IPS-11a (cell line): ENCODE measurements around the gene WFS1.
A peak's percentile ranks its signal among the peaks of the same experiment; 100 is the strongest.

Experiments used
- H3K4me3 ChIP-seq: one replicate; pipeline ENCODE4 v1.5.1; 2013; ENCODE audit warnings: low read depth, low read length, control low read depth

The WFS1 gene

GRCh38 chr4:6298852-6299251 is 29.2 kb downstream of the WFS1 start:
- H3K4me3 ChIP-seq: no peak overlapping the region

- no peak overlapping the region for H3K4me3 ChIP-seq
Observed at GRCh38 chr4:6299875-6300274, 30.2 kb downstream of the WFS1 start.

GRCh38 chr4:6300359-6300758 is 30.7 kb downstream of the WFS1 start:
- no peak overlapping the region for H3K4me3 ChIP-seq

GRCh38 chr4:6301051-6301731 is 31.5 kb downstream of the WFS1 start:
- no peak overlapping the region for H3K4me3 ChIP-seq

- H3K4me3 ChIP-seq: no peak overlapping the region
Observed at GRCh38 chr4:6301732-6302442, 32.2 kb downstream of the WFS1 start.

- H3K4me3 ChIP-seq: no peak overlapping the region
Observed at GRCh38 chr4:6302869-6303268, 33.2 kb downstream of the WFS1 start.

GRCh38 chr4:6303943-6304342 is 34.3 kb downstream of the WFS1 start:
- no peak overlapping the region for H3K4me3 ChIP-seq

- no peak overlapping the region for H3K4me3 ChIP-seq
Observed at GRCh38 chr4:6306299-6306698, 36.6 kb downstream of the WFS1 start.

- no peak overlapping the region for H3K4me3 ChIP-seq
Observed at GRCh38 chr4:6307230-6307629, 37.6 kb downstream of the WFS1 start.

- no peak overlapping the region for H3K4me3 ChIP-seq
Observed at GRCh38 chr4:6307891-6308290, 38.2 kb downstream of the WFS1 start.

GRCh38 chr4:6308899-6309643 is 39.4 kb downstream of the WFS1 start:
- peak overlapping the region; percentile 14 for H3K4me3 ChIP-seq

- H3K4me3 ChIP-seq: no peak overlapping the region
Observed at GRCh38 chr4:6309777-6310176, 40.1 kb downstream of the WFS1 start.

- no peak overlapping the region for H3K4me3 ChIP-seq
Observed at GRCh38 chr4:6313216-6313615, 43.6 kb downstream of the WFS1 start.

- H3K4me3 ChIP-seq: no peak overlapping the region
Observed at GRCh38 chr4:6316461-6317003, 46.9 kb downstream of the WFS1 start.

- no peak overlapping the region for H3K4me3 ChIP-seq
Observed at GRCh38 chr4:6318206-6318605, 48.6 kb downstream of the WFS1 start.

- no peak overlapping the region for H3K4me3 ChIP-seq
Observed at GRCh38 chr4:6319530-6320150, 50.0 kb downstream of the WFS1 start.

GRCh38 chr4:6320663-6321062 is 51.0 kb downstream of the WFS1 start:
- H3K4me3 ChIP-seq: no peak overlapping the region

- no peak overlapping the region for H3K4me3 ChIP-seq
Observed at GRCh38 chr4:6321361-6321760, 51.7 kb downstream of the WFS1 start.

GRCh38 chr4:6322067-6322760 is 52.6 kb downstream of the WFS1 start:
- no peak overlapping the region for H3K4me3 ChIP-seq

- H3K4me3 ChIP-seq: no peak overlapping the region
Observed at GRCh38 chr4:6322761-6323566, 53.3 kb downstream of the WFS1 start.
